Thyroid gland (tissue), 4 donors: ENCODE measurements around the gene NRARP. TPM values are rescaled to one million over a fixed set of nuclear protein-coding genes. Genes with fewer than 3 reads are reported as not detected.

Experiments used
- DNase-seq, 2 donors: peaks; one replicate each; pipeline ENCODE4 v3.0.0-alpha.2; 2019
- H3K27ac ChIP-seq, 3 donors: fragments of 200-600 bp; sonication (generic); 1 replicate in 2 of 3; 2 replicates in 1 of 3; pipeline ENCODE4 v1.5.1; 2016 to 2019; ENCODE audit warnings: mild to moderate bottlenecking in 1 of 3, moderate library complexity in 1 of 3
- H3K27me3 ChIP-seq: fragments of 200-600 bp; sonication (generic); one replicate; pipeline ENCODE4 v1.5.1; 2019
- H3K36me3 ChIP-seq, 2 donors: fragments of 200-600 bp; sonication (generic); one replicate each; pipeline ENCODE4 v1.5.1; 2016 to 2019
- H3K4me1 ChIP-seq, 2 donors: fragments of 200-600 bp; sonication (generic); one replicate each; pipeline ENCODE4 v1.5.1; 2017 to 2019
- H3K4me3 ChIP-seq, 3 donors: fragments of 200-600 bp; sonication (generic); replicated peaks in 1 of 3; 1 replicate in 2 of 3; 2 replicates in 1 of 3; pipeline ENCODE4 v1.5.1; 2016; ENCODE audit warnings: mild to moderate bottlenecking in 1 of 3
- H3K9me3 ChIP-seq: fragments of 200-600 bp; sonication (generic); one replicate; pipeline ENCODE4 v1.5.1; 2017
- POLR2A ChIP-seq, 2 donors: fragments of 450-650 bp; IDR thresholded peaks; one replicate each; pipeline ENCODE4 v1.6.1; 2017; ENCODE audit warnings: antibody characterized with exemption in 2 of 2, mild to moderate bottlenecking in 2 of 2, moderate library complexity in 1 of 2
- WGBS, 2 donors: methylation state at CpG; one replicate each; pipeline ENCODE4 v1.1.5; 2017; 5-methylcytosine and 5-hydroxymethylcytosine counted together
- intact Hi-C: fragments of 100-400 bp; cut with DNase I; formaldehyde crosslinking; loops from one replicate; pipeline ENCODE4 v1.15.1; 2023
- total RNA-seq, 4 donors: library from RNA; depleted of rRNA; stranded (reverse); fragments of >200 nt; gene quantifications; one replicate each; pipeline ENCODE4 v1.2.3, GENCODE V29; 2016
- TF ChIP-seq, protein P1 (sequence below), 6 experiments: fragments of 200-600 bp in 3 of 6; fragments of 450-650 bp in 3 of 6; sonication (generic) in 3 of 6; IDR thresholded peaks; one replicate each; pipeline ENCODE4 v1.5.1; 2016 to 2019; ENCODE audit warnings: antibody characterized with exemption in 6 of 6, mild to moderate bottlenecking in 2 of 6, inconsistent platforms in 1 of 6, moderate library complexity in 1 of 6

The NRARP gene
- total RNA-seq, 4 donors from 2014 or later = 1.8 to 10.2 (median 6.8) TPM

GRCh38 chr9:137266585-137267453 lies 35.3 kb downstream of the NRARP start:
- Histone ChIP-seq H3K9me3 (no peaks in the 10 kb centered on the region), H3K36me3 (peaks cover 20 to 34% of the 10 kb centered on the region in 2 donors), H3K27me3 (no peaks in the 10 kb centered on the region), H3K4me3 (no peak overlapping the region), H3K4me1 (peaks cover 0 to 5% of the 10 kb centered on the region in 2 donors), H3K27ac (no peak overlapping the region)
- TF ChIP-seq POLR2A (IDR thresholded peaks at IDR 0.05) = no peak
- TF ChIP-seq, protein P1, sequence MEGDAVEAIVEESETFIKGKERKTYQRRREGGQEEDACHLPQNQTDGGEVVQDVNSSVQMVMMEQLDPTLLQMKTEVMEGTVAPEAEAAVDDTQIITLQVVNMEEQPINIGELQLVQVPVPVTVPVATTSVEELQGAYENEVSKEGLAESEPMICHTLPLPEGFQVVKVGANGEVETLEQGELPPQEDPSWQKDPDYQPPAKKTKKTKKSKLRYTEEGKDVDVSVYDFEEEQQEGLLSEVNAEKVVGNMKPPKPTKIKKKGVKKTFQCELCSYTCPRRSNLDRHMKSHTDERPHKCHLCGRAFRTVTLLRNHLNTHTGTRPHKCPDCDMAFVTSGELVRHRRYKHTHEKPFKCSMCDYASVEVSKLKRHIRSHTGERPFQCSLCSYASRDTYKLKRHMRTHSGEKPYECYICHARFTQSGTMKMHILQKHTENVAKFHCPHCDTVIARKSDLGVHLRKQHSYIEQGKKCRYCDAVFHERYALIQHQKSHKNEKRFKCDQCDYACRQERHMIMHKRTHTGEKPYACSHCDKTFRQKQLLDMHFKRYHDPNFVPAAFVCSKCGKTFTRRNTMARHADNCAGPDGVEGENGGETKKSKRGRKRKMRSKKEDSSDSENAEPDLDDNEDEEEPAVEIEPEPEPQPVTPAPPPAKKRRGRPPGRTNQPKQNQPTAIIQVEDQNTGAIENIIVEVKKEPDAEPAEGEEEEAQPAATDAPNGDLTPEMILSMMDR (IDR thresholded peaks at IDR 0.05) = no peak
- intact Hi-C loops = no loop called here
- 90 to 96% methylated on average over 24 to 33 of the region's 34 CpGs for WGBS, 2 donors
- no peak for DNase-seq

GRCh38 chr9:137266162-137266527 lies 35.9 kb downstream of the NRARP start:
- TF ChIP-seq, protein P1 (IDR thresholded peaks at IDR 0.05) = no peak
- TF ChIP-seq POLR2A (IDR thresholded peaks at IDR 0.05) = no peak
- H3K36me3 ChIP-seq = peaks cover 20 to 34% of the 10 kb centered on the region in 2 donors
- WGBS, 2 donors = 84 to 86% methylated on average over 7 to 13 of the region's 15 CpGs

DNA sequence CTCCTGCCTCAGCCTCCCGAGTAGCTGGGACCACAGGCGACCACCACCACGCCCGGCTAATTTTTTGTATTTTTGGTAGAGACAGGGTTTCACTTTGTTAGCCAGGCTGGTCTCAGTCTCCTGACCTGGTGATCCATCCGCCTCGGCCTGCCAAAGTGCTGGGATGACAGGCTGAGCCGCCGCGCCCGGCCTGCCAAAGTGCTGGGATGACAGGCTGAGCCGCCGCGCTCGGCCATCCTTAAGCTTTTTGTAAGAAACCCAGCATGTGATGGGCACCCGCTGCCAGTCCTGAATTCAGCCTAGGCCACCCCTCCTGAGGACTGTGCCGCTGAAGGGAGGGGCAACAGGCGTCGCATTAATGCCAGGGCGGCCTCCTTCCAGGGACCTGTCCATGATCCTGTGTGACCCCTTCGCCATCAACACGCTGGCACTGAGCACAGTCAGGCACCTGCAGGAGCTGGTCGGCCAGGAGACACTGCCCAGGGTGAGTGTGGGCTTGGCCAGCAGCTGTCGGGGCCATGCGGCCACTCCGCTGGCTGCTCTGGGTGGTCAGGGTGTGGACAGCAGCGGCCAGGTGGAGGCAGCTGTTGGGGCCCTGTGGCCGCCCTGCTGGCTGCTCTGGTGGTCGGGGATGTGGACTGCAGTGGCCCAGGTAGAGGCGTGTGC lies 36.4 kb downstream of the NRARP start:
- intact Hi-C loops = no loop called here
- 87 to 93% methylated on average over 17 to 23 of the region's 29 CpGs for WGBS, 2 donors
- peaks cover 20 to 34% of the 10 kb centered on the region in 2 donors for H3K36me3 ChIP-seq
- TF ChIP-seq POLR2A (IDR thresholded peaks at IDR 0.05) = no peak
- TF ChIP-seq, protein P1 (IDR thresholded peaks at IDR 0.05) = no peak
- H3K4me3 ChIP-seq = no peak overlapping the region
- H3K27me3 ChIP-seq = no peaks in the 10 kb centered on the region
- no peak for DNase-seq
- no peak overlapping the region for H3K27ac ChIP-seq
- H3K4me1 ChIP-seq = peaks cover 0 to 5% of the 10 kb centered on the region in 2 donors
- no peaks in the 10 kb centered on the region for H3K9me3 ChIP-seq

More at GRCh38 chr9:137266162-137266527, 35.9 kb downstream of the NRARP start:
- H3K4me3 ChIP-seq = no peak overlapping the region
- no peaks in the 10 kb centered on the region for H3K27me3 ChIP-seq
- intact Hi-C loops = no loop called here
- no peaks in the 10 kb centered on the region for H3K9me3 ChIP-seq
- no peak for DNase-seq
- H3K4me1 ChIP-seq = peaks cover 0 to 5% of the 10 kb centered on the region in 2 donors
- H3K27ac ChIP-seq = no peak overlapping the region

- Histone ChIP-seq H3K4me3 (no peak overlapping the region), H3K4me1 (peaks cover 0 to 5% of the 10 kb centered on the region in 2 donors), H3K27ac (no peak overlapping the region), H3K27me3 (no peaks in the 10 kb centered on the region), H3K9me3 (no peaks in the 10 kb centered on the region), H3K36me3 (peaks cover 20 to 34% of the 10 kb centered on the region in 2 donors)
- TF ChIP-seq, protein P1 (IDR thresholded peaks at IDR 0.05) = no peak
- no peak for TF ChIP-seq POLR2A (IDR thresholded peaks at IDR 0.05)
- WGBS, 2 donors = 93 to 95% methylated on average over 19 to 22 of the region's 22 CpGs
- DNase-seq = no peak
- intact Hi-C loops = no loop called here
These were observed 38.0 kb downstream of the NRARP start for GRCh38 chr9:137264067-137264466.

GRCh38 chr9:137263506-137263905 lies 38.6 kb downstream of the NRARP start:
- Histone ChIP-seq H3K27me3 (no peaks in the 10 kb centered on the region), H3K27ac (no peak overlapping the region), H3K9me3 (no peaks in the 10 kb centered on the region), H3K4me1 (no peaks in the 10 kb centered on the region), H3K4me3 (no peak overlapping the region), H3K36me3 (peaks cover 20 to 37% of the 10 kb centered on the region in 2 donors)
- intact Hi-C loops = no loop called here
- no peak for TF ChIP-seq POLR2A (IDR thresholded peaks at IDR 0.05)
- TF ChIP-seq, protein P1 (IDR thresholded peaks at IDR 0.05) = no peak
- no peak for DNase-seq
- WGBS, 2 donors = 91 to 95% methylated on average over 8 to 10 of the region's 10 CpGs
